CD4-positive, alpha-beta memory T cell (primary cell): ENCODE measurements around the gene MEGF8. TPM values are rescaled to one million over a fixed set of nuclear protein-coding genes. Genes with fewer than 3 reads are reported as not detected.

Experiments used
- CTCF ChIA-PET: fragments of 350-600 bp; sonication (Branson Sonifier 250); formaldehyde crosslinking; loops from one replicate; lab custom pipeline; 2021; ENCODE audit warnings: inconsistent platforms; ENCODE audit not compliant: partially characterized antibody; lab: Charles Lee
- POLR2A ChIA-PET: fragments of 350-600 bp; sonication (Branson Sonifier 250); formaldehyde crosslinking; loops from one replicate; lab custom pipeline; 2021; ENCODE audit not compliant: partially characterized antibody; lab: Charles Lee
- DNase-seq, 5 donors: peaks; one replicate each; pipeline versions ENCODE4 v3.0.0 to v3.0.0-alpha.2; 2020 to 2022; ENCODE audit warnings: mixed read lengths in 1 of 5
- H3K27ac ChIP-seq: one replicate; pipeline ENCODE4 v1.7.0; 2013; ENCODE audit warnings: low read depth, low read length
- H3K27me3 ChIP-seq: 2 replicates; pipeline ENCODE4 v1.7.0; 2013; ENCODE audit warnings: mild to moderate bottlenecking, low read length, moderate library complexity; ENCODE audit not compliant: insufficient read depth
- H3K36me3 ChIP-seq: 2 replicates; pipeline ENCODE4 v1.7.0; 2013; ENCODE audit warnings: mild to moderate bottlenecking, low read length, moderate library complexity; ENCODE audit not compliant: insufficient read depth
- H3K4me1 ChIP-seq: 2 replicates; pipeline ENCODE4 v1.7.0; 2013; ENCODE audit warnings: mild to moderate bottlenecking, low read length, moderate library complexity; ENCODE audit not compliant: insufficient read depth
- H3K4me3 ChIP-seq, 2 donors: one replicate each; pipeline ENCODE4 v1.7.0; 2013; ENCODE audit warnings: low read length in 2 of 2, mild to moderate bottlenecking in 1 of 2
- H3K9me3 ChIP-seq, 2 donors: one replicate each; pipeline ENCODE4 v1.7.0; 2013; ENCODE audit warnings: low read length in 2 of 2, control low read depth in 1 of 2; ENCODE audit not compliant: control insufficient read depth in 1 of 2
- H3K27ac Mint-ChIP-seq, 7 donors: one replicate each; pipeline ENCODE4 v1.8.0; 2020 to 2021; ENCODE audit warnings: mixed read lengths in 7 of 7, mild to moderate bottlenecking in 6 of 7, inconsistent platforms in 3 of 7, moderate library complexity in 3 of 7
- H3K27me3 Mint-ChIP-seq, 2 donors: one replicate each; pipeline ENCODE4 v1.8.0; 2020 to 2021; ENCODE audit warnings: mixed read lengths in 2 of 2
- H3K36me3 Mint-ChIP-seq, 2 donors: one replicate each; pipeline ENCODE4 v1.8.0; 2020 to 2021; ENCODE audit warnings: mixed read lengths in 2 of 2, inconsistent platforms in 1 of 2, mild to moderate bottlenecking in 1 of 2
- H3K4me1 Mint-ChIP-seq, 4 donors: one replicate each; pipeline ENCODE4 v1.8.0; 2020 to 2021; ENCODE audit warnings: mixed read lengths in 4 of 4, mild to moderate bottlenecking in 1 of 4
- H3K4me3 Mint-ChIP-seq, 8 donors: one replicate each; pipeline ENCODE4 v1.8.0; 2020 to 2021; ENCODE audit warnings: mixed read lengths in 8 of 8, mild to moderate bottlenecking in 7 of 8, moderate library complexity in 6 of 8, inconsistent platforms in 3 of 8
- H3K9me3 Mint-ChIP-seq, 8 donors: one replicate each; pipeline ENCODE4 v1.8.0; 2020 to 2021; ENCODE audit warnings: mixed read lengths in 8 of 8, mild to moderate bottlenecking in 5 of 8, inconsistent platforms in 3 of 8, moderate library complexity in 1 of 8
- intact Hi-C: fragments of 100-400 bp; cut with micrococcal nuclease; formaldehyde crosslinking; loops from one replicate; pipeline ENCODE4 v1.15.1; 2023
- polyA plus RNA-seq, 2 donors: library from polyadenylated mRNA; unstranded; fragments of 300-500 nt; fragmentation: Illumina TruSeq; gene quantifications; one replicate each; pipeline ENCODE4 v1.2.3, GENCODE V29; 2021
- total RNA-seq, 2 experiments: library from RNA; stranded (reverse); gene quantifications; one replicate each; pipeline ENCODE4 v1.2.3, GENCODE V29; 2021

MEGF8 gene
- total and polyA plus RNA-seq, 4 experiments from 2014 or later = 0.09 to 9.5 (median 4.5) TPM

- Mint-ChIP-seq H3K36me3 (peaks cover 6 to 14% of the 10 kb centered on the region in 2 donors), H3K4me1 (peaks cover 40 to 48% (median 44%) of the 10 kb centered on the region in 4 donors), H3K27ac (peak overlapping the region in 6 of 7 donors; percentile 94 to 97 (median 96)), H3K9me3 (no peaks in the 10 kb centered on the region), H3K4me3 (peak overlapping the region; percentile 88 to 94 (median 90)), H3K27me3 (no peaks in the 10 kb centered on the region)
- ChIA-PET CTCF (interaction anchor here (0.8 to 4.4 kb wide), 23 partner anchors 9 to 177 kb away, joined by 3 to 77 read pairs (median 6); partner anchors contain the start of genes CIC, ERF, GSK3A and POU2F2), POLR2A (interaction anchor here (1.0 to 9.3 kb wide), 11 partner anchors 9 to 147 kb away, joined by 3 to 139 read pairs (median 10); partner anchors contain the start of genes CIC, GSK3A, PAFAH1B3 and POU2F2)
- no peaks in the 10 kb centered on the region for H3K9me3 ChIP-seq
- peaks cover 59% of the 10 kb centered on the region for H3K4me1 ChIP-seq
- intact Hi-C loops = loop anchor here (1.0 kb wide), 1 partner anchor 35 kb away; no protein-coding TSS in a partner anchor
- H3K4me3 ChIP-seq = peak overlapping the region; percentile 73 to 76
- H3K27me3 ChIP-seq = no peaks in the 10 kb centered on the region
- H3K36me3 ChIP-seq = no peaks in the 10 kb centered on the region
- DNase-seq = peak in 1 of 5 donors; percentile 24
- peak overlapping the region; percentile 77 for H3K27ac ChIP-seq
These were observed 46.1 kb upstream of the MEGF8 start for GRCh38 chr19:42279155-42279901.

- ChIA-PET POLR2A (interaction anchor here (1.0 to 9.3 kb wide), 11 partner anchors 9 to 148 kb away, joined by 3 to 139 read pairs (median 10); partner anchors contain the start of genes CIC, GSK3A, PAFAH1B3 and POU2F2), CTCF (interaction anchor here (0.8 to 4.4 kb wide), 23 partner anchors 8 to 178 kb away, joined by 3 to 77 read pairs (median 6); partner anchors contain the start of genes CIC, ERF, GSK3A and POU2F2)
- Mint-ChIP-seq H3K4me1 (peaks cover 39 to 48% (median 43%) of the 10 kb centered on the region in 4 donors), H3K36me3 (peaks cover under 1 to 12% of the 10 kb centered on the region in 2 donors), H3K27ac (peak overlapping the region in 6 of 7 donors; percentile 94 to 97 (median 96)), H3K9me3 (no peaks in the 10 kb centered on the region), H3K4me3 (peak overlapping the region; percentile 88 to 94 (median 90)), H3K27me3 (no peaks in the 10 kb centered on the region)
- Histone ChIP-seq H3K27me3 (no peaks in the 10 kb centered on the region), H3K27ac (peak overlapping the region; percentile 77), H3K4me3 (peak overlapping the region; percentile 73 to 76), H3K4me1 (peaks cover 60% of the 10 kb centered on the region), H3K9me3 (no peaks in the 10 kb centered on the region), H3K36me3 (no peaks in the 10 kb centered on the region)
- DNase-seq = peak; percentile 82 to 87 (median 84)
- intact Hi-C loops = loop anchor here (1.0 to 5.0 kb wide), 5 partner anchors 25 to 172 kb away; partner anchors contain the start of gene ERF
These were observed 45.3 kb upstream of the MEGF8 start for GRCh38 chr19:42279902-42280814.

GRCh38 chr19:42280815-42281145, 44.7 kb upstream of the MEGF8 start:
- Mint-ChIP-seq H3K36me3 (peaks cover 0 to 12% of the 10 kb centered on the region in 2 donors), H3K4me1 (peaks cover 40 to 50% (median 45%) of the 10 kb centered on the region in 4 donors), H3K9me3 (no peaks in the 10 kb centered on the region), H3K4me3 (peak overlapping the region in 7 of 8 donors; percentile 9 to 82 (median 66)), H3K27ac (peak overlapping the region in 2 of 7 donors; percentile 31 to 51), H3K27me3 (no peaks in the 10 kb centered on the region)
- POLR2A ChIA-PET = interaction anchor here (1.2 to 9.3 kb wide), 8 partner anchors 11 to 81 kb away, joined by 4 to 139 read pairs (median 12); partner anchors contain the start of genes CIC, DEDD2, GSK3A and PAFAH1B3
- Histone ChIP-seq H3K4me3 (peak overlapping the region in 1 of 2 donors; percentile 73), H3K9me3 (no peaks in the 10 kb centered on the region), H3K4me1 (peaks cover 65% of the 10 kb centered on the region), H3K27me3 (no peaks in the 10 kb centered on the region), H3K36me3 (no peaks in the 10 kb centered on the region), H3K27ac (peak overlapping the region; percentile 77)
- intact Hi-C loops = loop anchor here (1.0 to 5.0 kb wide), 4 partner anchors 25 to 172 kb away; partner anchors contain the start of gene ERF
- CTCF ChIA-PET = interaction anchor here (1.7 to 4.4 kb wide), 4 partner anchors 30 to 171 kb away, joined by 12 to 77 read pairs (median 18); partner anchors contain the start of genes GSK3A and POU2F2
- peak in 1 of 5 donors; percentile 8 for DNase-seq

GRCh38 chr19:42281146-42281826, 44.1 kb upstream of the MEGF8 start:
- no peaks in the 10 kb centered on the region for H3K27me3 Mint-ChIP-seq
- ChIA-PET POLR2A (interaction anchor here (1.3 to 9.3 kb wide), 8 partner anchors 12 to 159 kb away, joined by 4 to 139 read pairs (median 8); partner anchors contain the start of genes CIC, DEDD2, ERF and GSK3A), CTCF (interaction anchor here (1.7 to 3.3 kb wide), 2 partner anchors 15 to 172 kb away, joined by 7 to 17 read pairs; no protein-coding TSS in a partner anchor)
- H3K4me3 ChIP-seq = no peak overlapping the region
- H3K9me3 ChIP-seq = no peaks in the 10 kb centered on the region
- peaks cover 39 to 50% (median 45%) of the 10 kb centered on the region in 4 donors for H3K4me1 Mint-ChIP-seq
- H3K4me3 Mint-ChIP-seq = peak overlapping the region; percentile 62 to 89 (median 76)
- peaks cover 65% of the 10 kb centered on the region for H3K4me1 ChIP-seq
- peak overlapping the region in 2 of 7 donors; percentile 91 to 92 for H3K27ac Mint-ChIP-seq
- no peaks in the 10 kb centered on the region for H3K36me3 ChIP-seq
- intact Hi-C loops = loop anchor here (5.0 kb wide), 2 partner anchors 84 to 116 kb away; no protein-coding TSS in a partner anchor
- no peaks in the 10 kb centered on the region for H3K27me3 ChIP-seq
- H3K36me3 Mint-ChIP-seq = peaks cover 0 to 14% of the 10 kb centered on the region in 2 donors
- DNase-seq = peak in 4 of 5 donors; percentile 22 to 62 (median 30)
- peak overlapping the region; percentile 77 for H3K27ac ChIP-seq
- H3K9me3 Mint-ChIP-seq = no peaks in the 10 kb centered on the region

DNA sequence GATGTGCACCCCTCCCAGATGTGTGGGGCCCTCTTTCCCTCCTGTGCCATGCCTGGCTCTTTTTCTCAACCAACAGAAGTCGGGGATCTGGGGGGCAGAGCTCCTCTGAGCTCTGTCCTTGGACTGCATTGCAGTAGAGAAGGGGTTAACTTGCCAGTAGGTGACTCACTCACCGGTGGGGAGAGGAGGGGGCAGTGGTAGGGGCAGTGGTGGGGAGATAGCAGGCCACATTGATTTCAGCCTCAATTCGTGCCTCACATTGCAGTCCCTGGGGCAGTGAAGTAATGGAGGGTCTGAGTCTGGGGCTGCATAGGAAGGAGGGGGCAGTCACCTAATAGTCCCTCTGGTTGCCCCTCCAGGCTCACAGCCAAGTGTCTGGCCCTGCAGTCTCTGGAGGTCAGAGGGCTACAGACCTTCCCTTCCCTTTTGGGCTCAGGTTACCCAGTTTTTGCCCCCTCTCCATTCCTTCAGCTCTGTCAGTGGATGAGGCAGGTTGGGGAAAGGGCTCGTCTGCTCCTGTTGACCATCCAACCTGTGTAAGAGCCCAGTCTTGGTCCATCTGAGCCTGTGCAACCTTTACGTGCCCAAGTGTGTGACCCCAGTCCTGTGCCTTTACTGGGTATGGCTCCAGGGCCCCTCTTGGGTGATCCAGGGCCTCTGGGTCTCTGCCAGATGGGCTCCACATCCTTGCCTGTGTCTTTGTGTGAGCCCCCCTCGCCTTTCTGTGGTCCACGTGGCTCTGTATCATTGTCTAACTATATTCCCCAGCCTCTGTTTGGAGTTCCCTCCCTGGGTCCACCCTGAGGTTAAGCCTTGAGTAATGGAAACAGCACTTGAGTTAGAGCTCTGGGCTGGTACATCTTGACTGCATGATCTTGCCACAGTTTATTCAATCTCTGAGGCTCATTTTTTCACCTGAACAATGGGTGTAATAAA, 43.3 kb upstream of the MEGF8 start:
- H3K36me3 Mint-ChIP-seq = peaks cover 0 to 14% of the 10 kb centered on the region in 2 donors
- peaks cover 58% of the 10 kb centered on the region for H3K4me1 ChIP-seq
- H3K36me3 ChIP-seq = peaks cover 3% of the 10 kb centered on the region
- CTCF ChIA-PET = interaction anchor here (0.8 to 1.7 kb wide), 3 partner anchors 14 to 150 kb away, joined by 4 to 7 read pairs (median 4); partner anchors contain the start of gene POU2F2
- no peaks in the 10 kb centered on the region for H3K27me3 Mint-ChIP-seq
- peak in 1 of 5 donors; percentile 55 for DNase-seq
- intact Hi-C loops = loop anchor here (5.0 kb wide), 2 partner anchors 85 to 115 kb away; no protein-coding TSS in a partner anchor
- H3K4me1 Mint-ChIP-seq = peaks cover 34 to 43% (median 40%) of the 10 kb centered on the region in 4 donors
- no peak overlapping the region for H3K4me3 ChIP-seq
- no peaks in the 10 kb centered on the region for H3K9me3 Mint-ChIP-seq
- H3K27ac Mint-ChIP-seq = peak overlapping the region in 1 of 7 donors; percentile 92
- H3K4me3 Mint-ChIP-seq = peak overlapping the region; percentile 48 to 89 (median 68)
- POLR2A ChIA-PET = interaction anchor here (0.8 to 9.3 kb wide), 13 partner anchors 10 to 206 kb away, joined by 3 to 139 read pairs (median 4); partner anchors contain the start of genes CIC, DEDD2, ERF and GSK3A
- no peaks in the 10 kb centered on the region for H3K27me3 ChIP-seq
- H3K27ac ChIP-seq = peak overlapping the region; percentile 77
- H3K9me3 ChIP-seq = no peaks in the 10 kb centered on the region
